Renal cortex interstitium (tissue), 11 donors: ENCODE measurements around the gene MVK. TPM values are rescaled to one million over a fixed set of nuclear protein-coding genes. Genes with fewer than 3 reads are reported as not detected.

Source experiments
- DNase-seq, 11 donors: peaks; one replicate each; pipeline ENCODE4 v3.0.0-alpha.2; 2013; ENCODE audit warnings: low read depth in 9 of 11, low spot score in 4 of 11; ENCODE audit errors: extremely low read depth in 1 of 11
- polyA plus RNA-seq, 3 donors: library from polyadenylated mRNA; unstranded; fragments of 120-200 nt; gene quantifications; one replicate each; pipeline ENCODE4 v1.2.1, GENCODE V29; 2013; ENCODE audit not compliant: insufficient read length in 3 of 3

Gene MVK
- polyA plus RNA-seq, 3 donors, result 16.3 to 23.9 (median 19.3) TPM

GRCh38 chr12:109613649-109614455 is 40.3 kb downstream of the MVK start:
- no peak for DNase-seq

- DNase-seq, result no peak
Measured at GRCh38 chr12:109615556-109616229, 42.1 kb downstream of the MVK start.

- no peak for DNase-seq
Measured at GRCh38 chr12:109617491-109617890, 43.9 kb downstream of the MVK start.

- DNase-seq, result no peak
Measured at GRCh38 chr12:109618082-109618481, 44.5 kb downstream of the MVK start.

- DNase-seq, result no peak
Measured at GRCh38 chr12:109619002-109619604, 45.5 kb downstream of the MVK start.

GRCh38 chr12:109621211-109621694 is 47.7 kb downstream of the MVK start:
- DNase-seq, result peak in 1 of 11 donors; percentile 20

- no peak for DNase-seq
Measured at GRCh38 chr12:109621901-109622364, 48.3 kb downstream of the MVK start.

GRCh38 chr12:109624467-109624866 is 50.9 kb downstream of the MVK start:
- no peak for DNase-seq

GRCh38 chr12:109625131-109625559 is 51.6 kb downstream of the MVK start:
- DNase-seq, result no peak

GRCh38 chr12:109625749-109626377 is 52.3 kb downstream of the MVK start:
- no peak for DNase-seq

GRCh38 chr12:109626378-109627115 is 53.0 kb downstream of the MVK start:
- no peak for DNase-seq

GRCh38 chr12:109627633-109628032 is 54.0 kb downstream of the MVK start:
- no peak for DNase-seq

- DNase-seq, result no peak
Measured at GRCh38 chr12:109630107-109630506, 56.5 kb downstream of the MVK start.

GRCh38 chr12:109630815-109631214 is 57.2 kb downstream of the MVK start:
- no peak for DNase-seq

- DNase-seq, result no peak
Measured at GRCh38 chr12:109631302-109631701, 57.7 kb downstream of the MVK start.

- no peak for DNase-seq
Measured at GRCh38 chr12:109631751-109632150, 58.2 kb downstream of the MVK start.

- no peak for DNase-seq
Measured at GRCh38 chr12:109632342-109632741, 58.7 kb downstream of the MVK start.

GRCh38 chr12:109635717-109636116 is 62.1 kb downstream of the MVK start:
- DNase-seq, result no peak

GRCh38 chr12:109637348-109637747 is 63.8 kb downstream of the MVK start:
- DNase-seq, result no peak
